Peyer's patch (tissue), 4 donors: ENCODE results near the gene ZNF622.

Experiments used
- POLR2A ChIP-seq, 2 donors: fragments of 450-650 bp; IDR thresholded peaks; one replicate each; pipeline ENCODE4 v1.5.1; 2017; ENCODE audit warnings: antibody characterized with exemption in 2 of 2, mild to moderate bottlenecking in 2 of 2, moderate library complexity in 2 of 2
- TF ChIP-seq, protein P1 (sequence below), 6 experiments: fragments of 450-650 bp in 4 of 6; fragments of 200-600 bp in 2 of 6; sonication (generic) in 1 of 6; IDR thresholded peaks; one replicate each; pipeline ENCODE4 v1.5.1; 2017 to 2019; ENCODE audit warnings: antibody characterized with exemption in 6 of 6, mild to moderate bottlenecking in 3 of 6, moderate library complexity in 1 of 6

DNA sequence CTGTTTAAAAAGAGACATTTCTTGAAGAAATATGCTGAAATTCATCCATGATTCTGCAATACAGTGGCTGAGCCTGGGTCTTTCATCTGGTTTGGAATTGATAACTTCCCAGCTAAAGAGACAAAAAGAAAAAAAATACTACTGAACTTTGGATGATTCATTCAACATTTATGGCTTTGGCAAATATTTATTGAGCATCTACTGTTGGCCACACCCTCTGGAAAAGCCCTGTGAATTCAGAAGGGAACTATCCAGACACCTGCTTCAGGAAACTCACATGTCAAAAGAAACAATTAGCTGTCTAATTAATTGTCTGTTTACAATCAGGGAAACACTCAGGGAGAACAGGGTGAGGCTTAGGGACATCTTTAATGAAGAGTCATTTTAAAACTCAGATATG is 17.8 kb upstream of the ZNF622 start:
- TF ChIP-seq, protein P1, sequence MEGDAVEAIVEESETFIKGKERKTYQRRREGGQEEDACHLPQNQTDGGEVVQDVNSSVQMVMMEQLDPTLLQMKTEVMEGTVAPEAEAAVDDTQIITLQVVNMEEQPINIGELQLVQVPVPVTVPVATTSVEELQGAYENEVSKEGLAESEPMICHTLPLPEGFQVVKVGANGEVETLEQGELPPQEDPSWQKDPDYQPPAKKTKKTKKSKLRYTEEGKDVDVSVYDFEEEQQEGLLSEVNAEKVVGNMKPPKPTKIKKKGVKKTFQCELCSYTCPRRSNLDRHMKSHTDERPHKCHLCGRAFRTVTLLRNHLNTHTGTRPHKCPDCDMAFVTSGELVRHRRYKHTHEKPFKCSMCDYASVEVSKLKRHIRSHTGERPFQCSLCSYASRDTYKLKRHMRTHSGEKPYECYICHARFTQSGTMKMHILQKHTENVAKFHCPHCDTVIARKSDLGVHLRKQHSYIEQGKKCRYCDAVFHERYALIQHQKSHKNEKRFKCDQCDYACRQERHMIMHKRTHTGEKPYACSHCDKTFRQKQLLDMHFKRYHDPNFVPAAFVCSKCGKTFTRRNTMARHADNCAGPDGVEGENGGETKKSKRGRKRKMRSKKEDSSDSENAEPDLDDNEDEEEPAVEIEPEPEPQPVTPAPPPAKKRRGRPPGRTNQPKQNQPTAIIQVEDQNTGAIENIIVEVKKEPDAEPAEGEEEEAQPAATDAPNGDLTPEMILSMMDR (IDR thresholded peaks at IDR 0.05) = no peak
- no peak for TF ChIP-seq POLR2A (IDR thresholded peaks at IDR 0.05)
